Cardiac fibroblast (primary cell): ENCODE data around the gene SCN9A.
A peak's percentile ranks its signal among the peaks of the same experiment; 100 is the strongest.

Experiments used
- DNase-seq, 2 donors: peaks; one replicate each; pipeline versions ENCODE4 v3.0.0 to v3.0.0-alpha.2; 2010; ENCODE audit warnings: low read depth in 2 of 2
- H3K4me3 ChIP-seq, 2 donors: replicated peaks in 1 of 2; 1 replicate in 1 of 2; 2 replicates in 1 of 2; pipeline ENCODE4 v1.5.1; 2011; ENCODE audit warnings: low read depth in 2 of 2, low read length in 2 of 2, mild to moderate bottlenecking in 2 of 2, moderate library complexity in 1 of 2
- CTCF ChIP-seq: IDR thresholded peaks from one replicate; pipeline ENCODE4 v1.5.1; 2011; ENCODE audit warnings: low read depth, mild to moderate bottlenecking, low read length, inconsistent platforms

The SCN9A gene

GRCh38 chr2:166202778-166203177 is 173.0 kb downstream of the SCN9A start:
- H3K4me3 ChIP-seq: no peak overlapping the region
- DNase-seq: no peak
- no peak for TF ChIP-seq CTCF

- DNase-seq: peak; percentile 51 to 75
- no peak overlapping the region for H3K4me3 ChIP-seq
- TF ChIP-seq CTCF: no peak
Observed at GRCh38 chr2:166197446-166197845, 178.3 kb downstream of the SCN9A start.

GRCh38 chr2:166193407-166193806 is 182.3 kb downstream of the SCN9A start:
- DNase-seq: no peak
- TF ChIP-seq CTCF: no peak
- no peak overlapping the region for H3K4me3 ChIP-seq

GRCh38 chr2:166188084-166188483 is 187.7 kb downstream of the SCN9A start:
- TF ChIP-seq CTCF: no peak
- H3K4me3 ChIP-seq: no peak overlapping the region
- peak; percentile 7 to 17 for DNase-seq

- DNase-seq: no peak
- no peak overlapping the region for H3K4me3 ChIP-seq
Observed at GRCh38 chr2:166184789-166185188, 191.0 kb downstream of the SCN9A start.

GRCh38 chr2:166181813-166182154 is 194.0 kb downstream of the SCN9A start:
- TF ChIP-seq CTCF: no peak
- no peak overlapping the region for H3K4me3 ChIP-seq
- DNase-seq: no peak

More at GRCh38 chr2:166184789-166185188, 191.0 kb downstream of the SCN9A start:
- TF ChIP-seq CTCF: no peak
